GM12873 (cell line): ENCODE data around the gene CNTN4.

Experiments used
- CTCF ChIP-seq: IDR thresholded peaks from 2 replicates; pipeline ENCODE4 v1.5.1; 2012; ENCODE audit warnings: low read depth, mild to moderate bottlenecking, moderate library complexity, low read length, control low read depth; ENCODE audit not compliant: insufficient read depth; ENCODE audit errors: missing control alignments

Gene CNTN4

GRCh38 chr3:2772803-2773202 is 674.1 kb downstream of the CNTN4 start:
- TF ChIP-seq CTCF, result no peak

- no peak for TF ChIP-seq CTCF
These were observed 676.0 kb downstream of the CNTN4 start for GRCh38 chr3:2774481-2775249.

GRCh38 chr3:2783261-2783660 is 684.6 kb downstream of the CNTN4 start:
- no peak for TF ChIP-seq CTCF

- no peak for TF ChIP-seq CTCF
These were observed 686.0 kb downstream of the CNTN4 start for GRCh38 chr3:2784627-2785026.

- TF ChIP-seq CTCF, result no peak
These were observed 691.7 kb downstream of the CNTN4 start for GRCh38 chr3:2790266-2790815.

GRCh38 chr3:2792432-2792831 is 693.8 kb downstream of the CNTN4 start:
- no peak for TF ChIP-seq CTCF

GRCh38 chr3:2793987-2794386 is 695.3 kb downstream of the CNTN4 start:
- TF ChIP-seq CTCF, result no peak
